Epithelial cell of proximal tubule (primary cell): ENCODE data around the gene RBM44. TPM values are rescaled to one million over a fixed set of nuclear protein-coding genes. Genes with fewer than 3 reads are reported as not detected.

Experiments
- DNase-seq: peaks from one replicate; pipeline ENCODE4 v3.0.0-alpha.2; 2011; ENCODE audit warnings: low read depth
- H3K4me3 ChIP-seq: 2 replicates; pipeline ENCODE4 v1.5.1; 2011; ENCODE audit warnings: low read depth, mild to moderate bottlenecking, low read length
- CTCF ChIP-seq: conservative IDR thresholded peaks from 2 replicates; pipeline ENCODE4 v1.5.1; 2012; ENCODE audit warnings: low read depth, mild to moderate bottlenecking, low read length
- total RNA-seq: library from RNA; depleted of rRNA; stranded (reverse); fragments of >200 nt; gene quantifications from 2 replicates; pipeline ENCODE4 v1.2.3, GENCODE V29; 2015

RBM44 gene
- total RNA-seq, 1 donor from 2014 or later: 0.75 TPM

- DNase-seq: no peak
- no peak for TF ChIP-seq CTCF
- H3K4me3 ChIP-seq: no peak overlapping the region
These were observed 79.2 kb downstream of the RBM44 start for GRCh38 chr2:237877576-237878307.

- no peak for TF ChIP-seq CTCF
- DNase-seq: no peak
- H3K4me3 ChIP-seq: no peak overlapping the region
These were observed 79.9 kb downstream of the RBM44 start for GRCh38 chr2:237878321-237879057.

- DNase-seq: no peak
- no peak overlapping the region for H3K4me3 ChIP-seq
- no peak for TF ChIP-seq CTCF
These were observed 80.5 kb downstream of the RBM44 start for GRCh38 chr2:237879058-237879430.

- TF ChIP-seq CTCF: no peak
- H3K4me3 ChIP-seq: no peak overlapping the region
- DNase-seq: no peak
These were observed 81.5 kb downstream of the RBM44 start for GRCh38 chr2:237879991-237880560.

- H3K4me3 ChIP-seq: no peak overlapping the region
- TF ChIP-seq CTCF: no peak
- no peak for DNase-seq
These were observed 84.2 kb downstream of the RBM44 start for GRCh38 chr2:237882510-237883481.

GRCh38 chr2:237883951-237884446, 85.4 kb downstream of the RBM44 start:
- no peak for DNase-seq
- H3K4me3 ChIP-seq: no peak overlapping the region
- TF ChIP-seq CTCF: no peak
